ENCODE measurements around the gene GGA2. TPM values are rescaled to one million over a fixed set of nuclear protein-coding genes. Genes with fewer than 3 reads are reported as not detected.

GGA2 gene
- total RNA-seq, 1 experiment from 2014 or later = 26.5 TPM

DNA sequence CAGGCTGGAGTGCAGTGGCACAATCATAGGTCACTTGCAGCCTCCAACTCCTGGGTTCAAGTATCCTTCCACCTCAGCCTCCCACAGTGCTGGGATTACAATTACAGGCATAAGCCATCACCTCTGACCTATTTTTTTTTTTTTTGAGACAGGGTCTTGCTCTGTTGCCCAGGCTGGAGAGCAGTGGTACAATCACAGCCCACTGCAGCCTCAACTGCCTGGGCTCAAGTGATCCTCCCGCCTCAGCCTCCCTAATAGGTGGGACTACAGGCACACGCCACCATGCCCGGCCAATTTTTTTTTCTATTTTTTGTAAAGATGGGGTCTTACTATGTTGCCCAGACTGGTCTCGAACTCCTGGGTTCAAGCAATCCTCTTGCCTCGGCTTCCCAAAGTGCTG lies 5.6 kb upstream of the GGA2 start:
- ATAC-seq (no peak), DNase-seq (no peak)
- H3K4me3 ChIP-seq (ENCODE audit: low read length) = no peak overlapping the region
- H3K79me2 ChIP-seq (ENCODE audit: low read length) = no peaks in the 10 kb centered on the region
- no peak overlapping the region for H3K9ac ChIP-seq (ENCODE audit: low read length)
- no peaks in the 10 kb centered on the region for H3K9me2 ChIP-seq (replicated peaks; ENCODE audit: low read length)
- intact Hi-C loops (cut with micrococcal nuclease) = no loop called here
- H3K4me1 ChIP-seq (ENCODE audit: insufficient read depth, low read length) = peaks cover 8% of the 10 kb centered on the region
- TF ChIP-seq EZH2phosphoT487 (IDR thresholded peaks at IDR 0.05; ENCODE audit: borderline replicate concordance, low read length) (no peak), EZH2 (IDR thresholded peaks at IDR 0.05; ENCODE audit: low read length, unreplicated experiment) (no peak)
- TF ChIP-seq, protein P1, sequence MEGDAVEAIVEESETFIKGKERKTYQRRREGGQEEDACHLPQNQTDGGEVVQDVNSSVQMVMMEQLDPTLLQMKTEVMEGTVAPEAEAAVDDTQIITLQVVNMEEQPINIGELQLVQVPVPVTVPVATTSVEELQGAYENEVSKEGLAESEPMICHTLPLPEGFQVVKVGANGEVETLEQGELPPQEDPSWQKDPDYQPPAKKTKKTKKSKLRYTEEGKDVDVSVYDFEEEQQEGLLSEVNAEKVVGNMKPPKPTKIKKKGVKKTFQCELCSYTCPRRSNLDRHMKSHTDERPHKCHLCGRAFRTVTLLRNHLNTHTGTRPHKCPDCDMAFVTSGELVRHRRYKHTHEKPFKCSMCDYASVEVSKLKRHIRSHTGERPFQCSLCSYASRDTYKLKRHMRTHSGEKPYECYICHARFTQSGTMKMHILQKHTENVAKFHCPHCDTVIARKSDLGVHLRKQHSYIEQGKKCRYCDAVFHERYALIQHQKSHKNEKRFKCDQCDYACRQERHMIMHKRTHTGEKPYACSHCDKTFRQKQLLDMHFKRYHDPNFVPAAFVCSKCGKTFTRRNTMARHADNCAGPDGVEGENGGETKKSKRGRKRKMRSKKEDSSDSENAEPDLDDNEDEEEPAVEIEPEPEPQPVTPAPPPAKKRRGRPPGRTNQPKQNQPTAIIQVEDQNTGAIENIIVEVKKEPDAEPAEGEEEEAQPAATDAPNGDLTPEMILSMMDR (conservative IDR thresholded peaks at IDR 0.05; ENCODE audit: low read depth, low read length) = no peak
- ChIA-PET POLR2A (ENCODE audit: unreplicated experiment) (no interaction called here), CTCF (no interaction called here)
- H3K36me3 ChIP-seq (ENCODE audit: low read depth, low read length) = no peaks in the 10 kb centered on the region
- H3K27ac ChIP-seq (ENCODE audit: low read length) = no peak overlapping the region
- no peaks in the 10 kb centered on the region for H3F3A ChIP-seq (ENCODE audit: low read length, unreplicated experiment)
- H3K9me3 ChIP-seq (ENCODE audit: low read length) = no peaks in the 10 kb centered on the region
- H3K4me2 ChIP-seq (ENCODE audit: low read length) = no peak overlapping the region
- BruUV-seq (replicated peaks) = no TSS peak
- H2AFZ ChIP-seq (ENCODE audit: low read length) = no peak overlapping the region
- H4K20me1 ChIP-seq (ENCODE audit: low read length) = no peaks in the 10 kb centered on the region
- no peaks in the 10 kb centered on the region for H3K27me3 ChIP-seq (ENCODE audit: low read length)

DNA sequence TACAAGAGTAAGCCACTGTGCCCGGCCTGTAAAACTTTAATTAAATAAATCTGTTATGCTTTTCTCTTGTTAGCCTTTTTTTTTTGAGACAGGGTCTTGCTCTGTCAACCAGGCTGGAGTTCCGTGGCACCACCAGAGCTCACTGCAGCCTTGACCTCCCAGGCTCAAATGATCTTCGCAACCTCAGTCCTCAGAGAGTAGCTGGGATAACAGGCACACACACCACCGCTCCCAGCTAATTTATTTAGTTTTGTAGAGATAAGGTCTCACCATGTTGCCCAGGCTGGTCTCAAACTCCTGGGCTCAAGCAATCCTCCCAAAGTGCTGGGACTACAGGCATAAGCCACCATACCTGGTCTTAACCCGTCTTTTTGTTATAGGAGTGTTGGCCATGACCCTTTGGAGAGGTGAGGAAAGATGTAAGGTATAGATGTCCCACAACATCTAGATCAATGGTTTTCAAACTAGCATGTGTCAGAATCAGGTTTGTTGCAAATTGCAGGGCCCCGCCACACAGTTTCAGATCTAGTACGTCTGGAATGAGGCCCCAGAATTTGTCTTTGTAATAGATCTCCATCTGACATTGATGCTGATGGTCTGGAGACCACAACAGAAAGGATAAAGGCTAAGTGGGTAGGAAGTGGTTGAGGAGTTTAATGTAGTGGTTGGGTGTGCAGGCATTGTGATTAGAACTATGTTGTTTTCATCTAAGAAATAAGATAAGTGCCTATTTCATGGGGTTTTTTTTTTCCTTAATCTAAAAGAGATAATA lies 4.3 kb upstream of the GGA2 start:
- Histone ChIP-seq H3K36me3 (ENCODE audit: low read depth, low read length) (no peaks in the 10 kb centered on the region), H3K4me2 (ENCODE audit: low read length) (no peak overlapping the region), H3K9me2 (replicated peaks; ENCODE audit: low read length) (no peaks in the 10 kb centered on the region), H4K20me1 (ENCODE audit: low read length) (no peaks in the 10 kb centered on the region), H3K9ac (ENCODE audit: low read length) (no peak overlapping the region), H3K27ac (ENCODE audit: low read length) (no peak overlapping the region), H3K4me3 (ENCODE audit: low read length) (no peak overlapping the region), H3K4me1 (ENCODE audit: insufficient read depth, low read length) (peaks cover 8% of the 10 kb centered on the region), H3K79me2 (ENCODE audit: low read length) (peaks cover 3% of the 10 kb centered on the region), H3K27me3 (ENCODE audit: low read length) (no peaks in the 10 kb centered on the region), H2AFZ (ENCODE audit: low read length) (no peak overlapping the region), H3F3A (ENCODE audit: low read length, unreplicated experiment) (no peaks in the 10 kb centered on the region), H3K9me3 (ENCODE audit: low read length) (no peaks in the 10 kb centered on the region)
- no TSS peak for BruUV-seq (replicated peaks)
- POLR2A ChIA-PET (ENCODE audit: unreplicated experiment) = no interaction called here
- intact Hi-C loops (cut with micrococcal nuclease) = no loop called here
- CTCF ChIA-PET = no interaction called here
- ATAC-seq = no peak
- TF ChIP-seq EZH2 (IDR thresholded peaks at IDR 0.05; ENCODE audit: low read length, unreplicated experiment) (no peak), EZH2phosphoT487 (IDR thresholded peaks at IDR 0.05; ENCODE audit: borderline replicate concordance, low read length) (no peak)
- TF ChIP-seq, protein P1 (conservative IDR thresholded peaks at IDR 0.05; ENCODE audit: low read depth, low read length) = no peak
- no peak for DNase-seq

DNA sequence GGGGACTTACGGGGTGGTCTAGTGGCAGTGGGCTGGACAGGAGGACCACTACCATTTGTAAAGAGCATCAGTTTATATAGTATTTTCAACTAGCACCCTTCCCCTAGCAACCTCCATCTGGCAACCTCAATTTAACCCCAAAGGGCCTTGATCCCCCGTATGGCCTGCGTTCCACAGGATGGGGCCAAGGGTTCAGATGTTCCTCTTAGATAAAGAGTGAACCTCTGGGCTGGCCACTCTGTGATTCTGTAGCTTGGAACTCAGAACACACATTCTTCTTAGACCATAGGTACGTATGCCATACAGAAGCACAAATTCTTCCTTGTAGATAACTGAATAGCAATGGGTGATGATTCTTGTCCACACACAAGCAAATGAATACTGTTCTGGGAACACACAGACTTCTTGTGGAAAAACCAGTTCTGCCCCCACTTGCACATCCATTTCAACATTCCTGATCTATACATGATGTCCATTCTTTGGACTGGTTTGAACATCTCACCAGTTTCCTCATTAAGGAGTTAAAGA lies 1.9 kb upstream of the GGA2 start:
- intact Hi-C loops (cut with micrococcal nuclease) = no loop called here
- Histone ChIP-seq H3K27me3 (ENCODE audit: low read length) (no peaks in the 10 kb centered on the region), H3K9me2 (replicated peaks; ENCODE audit: low read length) (no peaks in the 10 kb centered on the region), H3K9ac (ENCODE audit: low read length) (no peak overlapping the region), H3K36me3 (ENCODE audit: low read depth, low read length) (no peaks in the 10 kb centered on the region), H3K4me1 (ENCODE audit: insufficient read depth, low read length) (peaks cover 6% of the 10 kb centered on the region; the same call in 1 of the 2 replicates), H3K4me3 (ENCODE audit: low read length) (no peak overlapping the region), H3K9me3 (ENCODE audit: low read length) (no peaks in the 10 kb centered on the region), H3K27ac (ENCODE audit: low read length) (no peak overlapping the region), H3K4me2 (ENCODE audit: low read length) (no peak overlapping the region), H3F3A (ENCODE audit: low read length, unreplicated experiment) (no peaks in the 10 kb centered on the region), H3K79me2 (ENCODE audit: low read length) (peaks cover 24% of the 10 kb centered on the region), H4K20me1 (ENCODE audit: low read length) (peaks cover 14% of the 10 kb centered on the region; the same call in 1 of the 2 replicates), H2AFZ (ENCODE audit: low read length) (no peak overlapping the region)
- TF ChIP-seq EZH2phosphoT487 (IDR thresholded peaks at IDR 0.05; ENCODE audit: borderline replicate concordance, low read length) (no peak), EZH2 (IDR thresholded peaks at IDR 0.05; ENCODE audit: low read length, unreplicated experiment) (no peak)
- TF ChIP-seq, protein P1 (conservative IDR thresholded peaks at IDR 0.05; ENCODE audit: low read depth, low read length) = no peak
- DNase-seq = no peak
- ChIA-PET POLR2A (ENCODE audit: unreplicated experiment) (no interaction called here), CTCF (no interaction called here)
- BruUV-seq (replicated peaks) = no TSS peak
- ATAC-seq = no peak
